GM12878 (cell line): ENCODE results near the gene ENDOU. TPM values are rescaled to one million over a fixed set of nuclear protein-coding genes. Genes with fewer than 3 reads are reported as not detected.

ENCODE experiments used
- ATAC-seq: fragments of 200-7000 bp; cut with Tn5 transposase; 3 replicates; pipeline ENCODE4 v1.9.1; 2020; ENCODE audit warnings: mild to moderate bottlenecking, moderate library complexity
- BruUV-seq: library from RNA; stranded (reverse); fragments of 400-500 nt; replicated peaks from 2 replicates; lab custom pipeline; 2021; lab: Mats Ljungman, UMichigan
- CTCF ChIA-PET: fragments of 300-600 bp; sonication (Branson Sonifier 250); formaldehyde crosslinking; extraction: SDS; loops from one replicate; lab custom pipeline; 2021; ENCODE audit warnings: inconsistent platforms; lab: Yijun Ruan, JAX
- POLR2A ChIA-PET: fragments of 350-600 bp; formaldehyde crosslinking; extraction: SDS; loops from one replicate; lab custom pipeline; 2021; ENCODE audit warnings: inconsistent platforms; lab: Charles Lee
- RAD21 ChIA-PET: fragments of 300-600 bp; sonication (Branson Sonifier 250); formaldehyde crosslinking; loops from one replicate; lab custom pipeline; 2023; ENCODE audit warnings: antibody characterized with exemption; ENCODE audit not compliant: unreplicated experiment; lab: Charles Lee
- SMC1A ChIA-PET: fragments of 300-600 bp; sonication (Branson Sonifier 250); formaldehyde crosslinking; loops from one replicate; lab custom pipeline; 2023; ENCODE audit not compliant: unreplicated experiment, uncharacterized antibody; lab: Charles Lee
- DNase-seq: peaks from one replicate; pipeline ENCODE4 v3.0.0-alpha.2; 2011; ENCODE audit warnings: low read depth, low spot score
- FAIRE-seq: peaks from 3 replicates; lab custom pipeline; 2011; peaks lifted over from hg19 to GRCh38; lab: Jason Lieb, UNC
- H2AFZ ChIP-seq: 2 replicates; pipeline ENCODE4 v1.6.0; 2011; ENCODE audit warnings: low read depth, low read length, control low read depth; ENCODE audit not compliant: control insufficient read depth
- H3K27ac ChIP-seq: 2 replicates; pipeline ENCODE4 v1.5.1; 2011; ENCODE audit warnings: control low read depth; ENCODE audit not compliant: control insufficient read depth, insufficient read depth
- H3K27me3 ChIP-seq, 2 experiments: replicated peaks in 1 of 2; 2 replicates each; pipeline versions ENCODE4 v1.6.0 to v1.6.1; 2011; ENCODE audit warnings: low read length in 1 of 2; ENCODE audit not compliant: control insufficient read depth in 2 of 2, insufficient read depth in 2 of 2
- H3K36me3 ChIP-seq, 2 experiments: 2 replicates each; pipeline ENCODE4 v1.5.1; 2011; ENCODE audit warnings: low read length in 1 of 2; ENCODE audit not compliant: control insufficient read depth in 2 of 2, insufficient read depth in 2 of 2
- H3K4me1 ChIP-seq: 2 replicates; pipeline ENCODE4 v1.6.1; 2011; ENCODE audit warnings: mild to moderate bottlenecking, low read length, moderate library complexity, mixed read lengths; ENCODE audit not compliant: control insufficient read depth, insufficient read depth
- H3K4me2 ChIP-seq: 2 replicates; pipeline ENCODE4 v1.6.0; 2011; ENCODE audit warnings: control low read depth; ENCODE audit not compliant: control insufficient read depth, insufficient read depth
- H3K4me3 ChIP-seq: fragments of 200-600 bp; sonication (generic); 2 replicates; pipeline ENCODE4 v1.5.1; 2016
- H3K79me2 ChIP-seq: 2 replicates; pipeline ENCODE4 v1.6.0; 2011; ENCODE audit warnings: low read length; ENCODE audit not compliant: control insufficient read depth, insufficient read depth
- H3K9ac ChIP-seq: 2 replicates; pipeline ENCODE4 v1.8.0; 2011; ENCODE audit warnings: low read length, control low read depth, mixed read lengths; ENCODE audit not compliant: control insufficient read depth, insufficient read depth
- H3K9me3 ChIP-seq: replicated peaks from 3 replicates; pipeline ENCODE4 v1.5.1; 2011; ENCODE audit warnings: mild to moderate bottlenecking, low read length; ENCODE audit not compliant: control insufficient read depth, insufficient read depth
- H4K20me1 ChIP-seq: 2 replicates; pipeline ENCODE4 v1.6.0; 2011; ENCODE audit not compliant: control insufficient read depth, insufficient read depth
- ETV6 ChIP-seq, 2 experiments: fragments of 450-650 bp in 1 of 2; IDR thresholded peaks in 1 of 2; conservative IDR thresholded peaks in 1 of 2; 2 replicates each; pipeline ENCODE4 v1.6.1; 2014; ENCODE audit warnings: antibody characterized with exemption in 1 of 2, borderline replicate concordance in 1 of 2, low read depth in 1 of 2, mild to moderate bottlenecking in 1 of 2, moderate library complexity in 1 of 2
- HDAC2 ChIP-seq: fragments of 200-600 bp; sonication (generic); IDR thresholded peaks from 2 replicates; pipeline ENCODE4 v1.6.1; 2017
- JUND ChIP-seq: IDR thresholded peaks from 2 replicates; pipeline ENCODE4 v1.6.1; 2012; ENCODE audit warnings: low read depth, mild to moderate bottlenecking, low read length, improper control_type of control experiment, moderate library complexity
- MAX ChIP-seq: IDR thresholded peaks from 2 replicates; pipeline ENCODE4 v1.6.1; 2012; ENCODE audit warnings: low read depth, low read length, improper control_type of control experiment
- MEF2B ChIP-seq: fragments of 450-650 bp; IDR thresholded peaks from 2 replicates; pipeline ENCODE4 v1.6.1; 2018; ENCODE audit warnings: mild to moderate bottlenecking, moderate library complexity; ENCODE audit not compliant: partially characterized antibody, poor library complexity, severe bottlenecking
- NFYB ChIP-seq: IDR thresholded peaks from 2 replicates; pipeline ENCODE4 v1.6.1; 2011; ENCODE audit warnings: low read depth, mild to moderate bottlenecking, low read length, improper control_type of control experiment, moderate library complexity; ENCODE audit not compliant: insufficient read depth
- NR2C2 ChIP-seq: IDR thresholded peaks from 2 replicates; pipeline ENCODE4 v1.6.1; 2011; ENCODE audit warnings: borderline replicate concordance, low read depth; ENCODE audit not compliant: control insufficient read depth, insufficient read length
- PBX3 ChIP-seq: IDR thresholded peaks from 2 replicates; pipeline ENCODE4 v1.6.1; 2011; ENCODE audit warnings: mild to moderate bottlenecking, low read depth, low read length, moderate library complexity; ENCODE audit not compliant: insufficient replicate concordance
- POU2F2 ChIP-seq: IDR thresholded peaks from 3 replicates; pipeline ENCODE4 v1.6.1; 2011; ENCODE audit warnings: low read depth, mild to moderate bottlenecking, low read length, borderline replicate concordance
- RBBP5 ChIP-seq: fragments of 200-600 bp; sonication (generic); conservative IDR thresholded peaks from 2 replicates; pipeline ENCODE4 v1.6.1; 2016
- RELB ChIP-seq: fragments of 450-650 bp; IDR thresholded peaks from 2 replicates; pipeline ENCODE4 v1.6.1; 2017; ENCODE audit warnings: low read depth, mild to moderate bottlenecking, moderate library complexity
- SMAD1 ChIP-seq: fragments of 450-650 bp; IDR thresholded peaks from 2 replicates; pipeline ENCODE4 v1.6.1; 2018; ENCODE audit warnings: mild to moderate bottlenecking, low read depth; ENCODE audit not compliant: partially characterized antibody
- ZNF687 ChIP-seq: fragments of 450-650 bp; IDR thresholded peaks from 2 replicates; pipeline ENCODE4 v1.6.1; 2017; ENCODE audit warnings: mild to moderate bottlenecking, moderate library complexity
- WGBS: methylation state at CpG from one replicate; pipeline ENCODE4 v1.1.6; 2016; ENCODE audit warnings: low lambda C conversion rate; ENCODE audit not compliant: insufficient replicate concordance, insufficient coverage; ENCODE audit errors: missing lambda C conversion rate; 5-methylcytosine and 5-hydroxymethylcytosine counted together
- in situ Hi-C: fragments of 300-500 bp; cut with MboI; formaldehyde crosslinking; loops from 9 replicates; pipeline ENCODE4 v1.14.3; 2018; ENCODE audit warnings: mixed read lengths
- intact Hi-C: fragments of 100-400 bp; cut with micrococcal nuclease; formaldehyde crosslinking; loops from one replicate; pipeline ENCODE4 v1.14.2; 2022; ENCODE audit not compliant: unreplicated experiment
- polyA plus RNA-seq, 11 experiments: library from polyadenylated mRNA; depleted of rRNA in 4 of 11; unstranded in 6 of 11; stranded (reverse) in 5 of 11; fragments of >200 nt; fragmentation: Nextera tagmentation in 4 of 11; fragmentation: Illumina TruSeq in 1 of 11; extraction: Ambion mirVana in 4 of 11; extraction: Trizol in 1 of 11; gene quantifications; 1 replicate in 1 of 11; 2 replicates in 10 of 11; pipeline versions ENCODE4 v1.2.1 to v1.2.3, GENCODE V29; 2011 to 2016; ENCODE audit warnings: inconsistent platforms in 2 of 11, missing spikeins in 2 of 11, low read depth in 1 of 11
- total RNA-seq, 4 experiments: library from RNA; depleted of rRNA in 3 of 4; stranded (reverse); fragments of >200 nt in 3 of 4; fragmentation: Illumina TruSeq in 1 of 4; extraction: Trizol in 1 of 4; gene quantifications; 2 replicates each; pipeline versions ENCODE4 v1.2.1 to v1.2.3, GENCODE V29; 2013 to 2021

Gene ENDOU
- total and polyA plus RNA-seq, 10 of the 15 experiments (the other 5 are each of a cell fraction or from before 2014, with no cell fraction given): 0.03 to 0.17 (median 0.10) TPM; not detected in 4

GRCh38 chr12:47725893-47726292 is 603 bp upstream of the ENDOU start:
- ChIA-PET CTCF (interaction anchor here (0.7 to 7.2 kb wide), 10 partner anchors 8 to 112 kb away, joined by 3 to 87 read pairs (median 4); partner anchors contain the start of gene RPAP3), POLR2A (interaction anchor here (1.3 kb wide), 1 partner anchor 35 kb away, joined by 3 read pairs; no protein-coding TSS in a partner anchor), SMC1A (interaction anchor here (0.8 to 7.9 kb wide), 8 partner anchors 8 to 109 kb away, joined by 3 to 60 read pairs (median 10); partner anchors contain the start of gene RPAP3), RAD21 (interaction anchor here (0.9 to 7.9 kb wide), 8 partner anchors 9 to 112 kb away, joined by 3 to 42 read pairs (median 4); no protein-coding TSS in a partner anchor)
- Histone ChIP-seq H3K9ac (no peak overlapping the region), H3K9me3 (no peaks in the 10 kb centered on the region), H2AFZ (peak overlapping the region; percentile 16; the same call in 1 of the 2 replicates), H3K4me3 (no peak overlapping the region), H3K27me3 (no peaks in the 10 kb centered on the region), H3K36me3 (no peaks in the 10 kb centered on the region; a peak in 1 of 4 replicates), H3K4me1 (peaks cover 18% of the 10 kb centered on the region), H4K20me1 (no peaks in the 10 kb centered on the region), H3K4me2 (0 out of 2 replicates have a peak overlapping the region, but pooled peaks have one; percentile 28), H3K27ac (no peak overlapping the region), H3K79me2 (no peaks in the 10 kb centered on the region)
- DNase-seq (no peak), ATAC-seq (peak; percentile 90), FAIRE-seq (peak; percentile 92)
- intact Hi-C loops (no loop called here), in situ Hi-C loops (no loop called here)
- 2% methylated on average over 5 of the region's 5 CpGs for WGBS
- no TSS peak for BruUV-seq
- TF ChIP-seq MAX (0 out of 2 replicates have a peak, but pooled peaks have one; percentile 34), RELB (no peak), NR2C2 (no peak), SMAD1 (no peak), NFYB (0 out of 2 replicates have a peak, but pooled peaks have one; percentile 11), HDAC2 (no peak), ZNF687 (peak; percentile 60; the same call in 1 of the 2 replicates), ETV6 (conservative IDR thresholded peaks at IDR 0.05 in 1 of 2, IDR thresholded peaks at IDR 0.05 in 1 of 2; ENCODE audit: borderline replicate concordance in 1 of 2, low read depth in 1 of 2) (no peak), JUND (no peak), PBX3 (no peak), POU2F2 (peak; percentile 85; the same call in 1 of the 3 replicates), RBBP5 (no peak), MEF2B (peak; percentile 36)
